ENCODE data around the gene TNP2.
"Not testable (repeated sequence)": the region's sequence is repeated elsewhere in the genome, so short reads cannot be mapped to it uniquely, and the experiment has no call there.

The TNP2 gene

DNA sequence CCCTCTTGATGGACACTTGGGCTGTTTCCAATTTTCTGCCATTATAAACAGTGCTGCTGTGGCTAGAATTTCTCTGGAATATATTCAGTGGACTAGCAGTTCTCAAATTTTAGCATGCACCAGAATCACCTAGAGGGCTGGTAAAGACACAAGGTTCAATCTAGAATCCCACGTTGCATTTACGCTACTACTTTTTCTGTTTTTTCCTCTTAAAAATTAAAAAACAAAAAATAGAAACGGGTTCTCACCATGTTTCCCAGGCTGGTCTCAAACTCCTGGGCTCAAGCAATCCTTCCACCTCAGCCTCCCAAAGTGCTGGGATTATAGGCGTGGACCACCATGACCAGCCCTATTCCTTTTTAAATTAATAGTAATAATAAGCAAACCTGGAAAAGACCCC is 26.5 kb upstream of the TNP2 start:
- no peak overlapping the region for H3K4me3 Mint-ChIP-seq
- H3K9me3 Mint-ChIP-seq = no peaks in the 10 kb centered on the region
- H3K36me3 Mint-ChIP-seq = no peaks in the 10 kb centered on the region
- H3K27ac Mint-ChIP-seq = no peak overlapping the region
- H3K27me3 Mint-ChIP-seq = no peaks in the 10 kb centered on the region
- H3K4me1 Mint-ChIP-seq = peaks cover 36 to 65% of the 10 kb centered on the region in 2 donors
- ATAC-seq (replicated peaks) (no peak), DNase-seq (no peak)

DNA sequence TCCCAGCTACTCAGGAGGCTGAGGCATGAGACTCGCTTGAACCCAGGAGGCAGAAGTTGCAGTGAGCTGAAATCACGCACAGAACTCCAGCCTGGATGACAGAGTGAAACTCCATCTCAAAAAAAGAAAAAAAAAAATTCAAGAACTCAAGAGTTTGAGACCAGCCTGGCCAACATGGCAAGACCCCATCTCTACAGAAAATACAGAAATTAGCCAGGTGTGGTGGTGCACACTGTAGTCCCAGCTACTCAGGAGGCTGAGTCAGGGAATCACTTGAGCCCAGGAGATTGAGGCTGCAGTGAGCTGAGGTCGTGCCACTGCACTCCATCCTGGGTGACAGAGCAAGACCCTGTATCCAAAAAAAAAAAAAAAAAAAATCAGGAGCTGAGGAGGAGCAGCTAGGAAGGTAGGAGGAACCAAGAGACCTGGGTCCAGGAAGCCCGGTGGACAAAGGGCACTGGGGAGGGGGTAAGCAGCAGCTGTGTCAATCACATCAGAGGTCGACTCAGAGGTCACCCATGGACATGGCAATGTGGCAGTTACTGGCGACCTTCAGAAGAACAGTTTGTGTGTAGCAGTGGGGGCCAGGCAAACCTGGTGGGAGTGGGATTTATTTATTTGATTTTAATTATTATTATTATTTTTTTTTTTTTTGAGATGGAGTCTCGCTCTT is 23.1 kb upstream of the TNP2 start:
- H3K9me3 Mint-ChIP-seq = no peaks in the 10 kb centered on the region
- H3K27me3 Mint-ChIP-seq = no peaks in the 10 kb centered on the region
- no peaks in the 10 kb centered on the region for H3K36me3 Mint-ChIP-seq
- ATAC-seq (replicated peaks) (no peak), DNase-seq (no peak)
- peaks cover 34 to 58% of the 10 kb centered on the region in 2 donors for H3K4me1 Mint-ChIP-seq
- H3K27ac Mint-ChIP-seq = peak overlapping the region; percentile 51
- H3K4me3 Mint-ChIP-seq = no peak overlapping the region

DNA sequence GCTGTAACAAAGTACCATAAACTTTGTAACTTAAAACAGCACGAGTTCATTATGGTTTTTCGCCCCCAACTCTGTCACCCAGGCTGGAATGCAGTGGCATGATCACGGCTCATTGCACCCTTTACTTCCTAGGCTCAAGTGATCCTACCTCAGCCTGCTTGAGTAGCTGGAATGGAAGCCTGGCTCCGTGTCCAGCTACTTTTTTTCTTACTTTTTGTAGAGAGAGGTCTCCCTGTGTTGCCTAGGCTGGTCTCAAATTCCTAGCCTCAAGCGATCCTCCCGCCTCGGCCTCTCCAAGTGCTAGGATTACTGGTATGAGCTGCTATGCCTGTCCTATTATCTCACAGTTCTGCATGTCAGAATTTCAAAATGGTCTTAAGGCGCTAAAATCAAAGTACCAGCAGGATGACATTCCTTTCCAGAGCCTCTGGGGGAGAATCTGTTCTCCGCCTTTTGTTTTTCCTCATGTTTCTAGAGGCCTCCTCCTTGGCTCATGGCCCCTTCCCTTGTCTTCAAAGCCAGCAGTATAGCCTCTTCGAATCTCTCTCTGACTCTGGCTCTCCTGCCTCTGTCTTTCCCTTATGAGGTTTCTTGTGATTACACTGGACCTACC is 22.1 kb upstream of the TNP2 start:
- Mint-ChIP-seq H3K9me3 (no peaks in the 10 kb centered on the region), H3K4me3 (no peak overlapping the region), H3K4me1 (peaks cover 33 to 58% of the 10 kb centered on the region in 2 donors), H3K27ac (no peak overlapping the region), H3K36me3 (no peaks in the 10 kb centered on the region), H3K27me3 (no peaks in the 10 kb centered on the region)
- DNase-seq (no peak), ATAC-seq (replicated peaks) (no peak)

DNA sequence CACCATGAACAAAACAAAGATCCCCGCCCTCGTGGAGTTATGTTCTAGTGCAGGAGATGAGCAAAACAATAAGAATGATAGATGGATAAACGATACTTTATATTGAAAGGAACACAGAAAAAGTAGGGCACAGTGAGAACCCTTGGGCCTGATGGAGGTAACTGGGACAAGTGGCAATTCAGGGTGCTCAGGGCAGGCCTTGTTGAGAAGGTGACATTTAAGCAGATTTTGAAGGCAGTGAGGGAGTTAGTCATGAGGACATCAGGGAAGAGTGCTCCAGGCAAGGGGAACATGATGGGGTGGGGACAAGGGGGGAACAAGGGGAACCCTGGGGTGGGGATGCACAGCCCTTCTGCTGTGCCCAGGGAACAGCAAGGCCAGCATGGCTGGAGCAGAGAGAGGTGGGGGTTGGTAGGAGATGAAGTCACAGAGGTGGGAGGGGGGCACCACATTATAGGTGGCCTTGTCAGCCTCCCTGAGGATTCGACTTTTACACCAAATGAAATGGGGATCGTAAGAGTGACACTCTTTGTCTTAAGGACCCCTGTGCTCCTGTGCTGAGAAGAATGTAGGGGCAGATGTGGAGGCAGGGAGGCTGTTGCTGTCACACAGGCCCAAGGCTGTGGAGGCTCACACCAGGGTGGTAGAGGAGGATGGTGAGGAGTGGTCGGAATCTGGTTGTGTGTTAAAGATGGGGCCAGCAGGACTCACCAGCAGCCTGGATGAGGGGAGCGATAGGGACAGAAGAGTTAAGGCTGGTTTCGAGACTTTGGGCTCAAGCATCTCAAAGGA is 21.2 kb upstream of the TNP2 start:
- no peak for DNase-seq
- Mint-ChIP-seq H3K4me1 (peaks cover 41 to 65% of the 10 kb centered on the region in 2 donors), H3K4me3 (no peak overlapping the region), H3K9me3 (no peaks in the 10 kb centered on the region), H3K36me3 (peaks cover 0 to 4% of the 10 kb centered on the region in 2 donors), H3K27me3 (no peaks in the 10 kb centered on the region), H3K27ac (no peak overlapping the region)
- ATAC-seq (replicated peaks) = no peak

DNA sequence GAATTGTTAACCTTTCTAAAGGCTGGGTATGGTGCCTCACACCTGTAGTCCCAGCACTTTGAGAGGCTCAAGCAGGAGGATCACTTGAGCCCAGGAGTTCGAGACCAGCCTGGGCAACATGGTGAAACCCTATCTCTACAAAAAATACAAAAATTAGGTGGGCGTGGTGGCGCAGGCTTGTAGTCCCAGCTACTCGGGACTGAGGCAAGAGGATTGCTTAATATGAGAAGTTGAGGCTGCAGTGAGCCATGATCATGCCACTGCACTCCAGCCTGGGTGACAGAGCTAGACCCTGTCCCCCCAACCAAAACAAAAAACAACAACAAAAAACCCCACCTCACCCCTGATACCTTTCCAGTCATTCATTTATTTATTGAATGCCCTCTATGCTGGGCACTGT is 20.6 kb upstream of the TNP2 start:
- DNase-seq; ATAC-seq (replicated peaks); H3K36me3 Mint-ChIP-seq; H3K9me3 Mint-ChIP-seq; H3K4me3 Mint-ChIP-seq; H3K27ac Mint-ChIP-seq; H3K27me3 Mint-ChIP-seq: not testable (repeated sequence)
- peaks cover 41 to 69% of the 10 kb centered on the region in 2 donors for H3K4me1 Mint-ChIP-seq

DNA sequence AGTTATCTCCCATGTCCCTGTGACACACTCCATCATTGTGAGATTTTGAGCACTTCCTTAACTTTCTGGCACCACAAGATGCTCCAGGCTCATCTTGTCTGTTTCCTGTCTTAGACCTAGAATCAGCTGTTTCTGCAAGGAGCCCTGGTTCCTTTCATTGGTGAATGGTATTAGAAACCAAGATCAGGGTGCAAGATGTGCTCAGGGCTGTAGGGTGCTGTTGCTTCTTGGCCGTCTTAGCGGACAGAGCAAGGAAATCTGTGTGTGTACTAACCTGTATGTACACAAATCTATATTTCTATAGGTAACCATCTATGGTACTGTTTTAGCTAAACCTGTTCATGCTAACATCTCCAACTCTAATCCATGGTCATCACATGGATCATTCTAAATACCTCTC is 20.1 kb upstream of the TNP2 start:
- no peak overlapping the region for H3K27ac Mint-ChIP-seq
- H3K9me3 Mint-ChIP-seq = no peaks in the 10 kb centered on the region
- ATAC-seq (replicated peaks) (no peak), DNase-seq (no peak)
- no peaks in the 10 kb centered on the region for H3K27me3 Mint-ChIP-seq
- peaks cover 42 to 66% of the 10 kb centered on the region in 2 donors for H3K4me1 Mint-ChIP-seq
- no peak overlapping the region for H3K4me3 Mint-ChIP-seq
- peaks cover 0 to 4% of the 10 kb centered on the region in 2 donors for H3K36me3 Mint-ChIP-seq

DNA sequence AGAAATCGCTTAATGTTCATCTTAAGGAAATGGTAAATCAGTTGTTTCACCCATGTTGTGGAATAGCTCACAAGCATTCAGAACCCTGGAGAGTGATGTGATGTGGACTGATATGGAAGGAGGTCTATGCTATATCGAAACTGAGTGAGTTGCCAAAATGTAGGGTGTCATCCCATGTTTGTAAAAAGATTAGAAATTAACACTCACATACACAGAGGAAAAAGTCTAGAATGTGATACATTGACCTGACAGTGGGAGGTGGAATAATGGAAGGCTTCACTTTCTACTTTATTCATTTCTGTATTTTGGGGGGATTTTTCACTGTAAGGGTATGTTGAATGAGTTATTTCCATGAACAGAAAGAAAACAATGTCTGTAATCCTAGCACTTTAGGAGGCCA is 16.7 kb upstream of the TNP2 start:
- Mint-ChIP-seq H3K27ac (peak overlapping the region; percentile 11), H3K9me3 (no peaks in the 10 kb centered on the region)

DNA sequence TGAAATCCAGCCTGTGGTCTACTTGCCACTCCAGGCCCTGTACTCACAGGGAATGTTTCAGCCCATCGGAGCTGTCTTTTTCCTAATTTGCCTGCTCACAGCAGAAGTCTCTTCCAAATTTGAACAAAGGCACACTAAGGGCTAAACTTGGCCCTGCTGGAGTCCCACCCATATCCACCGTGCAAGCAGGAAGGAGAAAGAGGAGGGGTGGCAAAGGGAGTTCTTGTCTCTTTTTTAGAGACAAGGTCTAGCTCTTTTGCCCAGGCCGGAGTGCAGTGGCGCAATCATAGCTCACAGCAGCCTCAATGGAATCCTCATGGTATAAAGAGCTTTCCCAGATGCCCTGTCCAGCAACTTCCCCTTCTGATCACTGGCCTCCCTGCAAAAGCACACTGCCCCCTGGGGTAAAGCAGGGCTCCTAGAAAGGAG is 14.7 kb upstream of the TNP2 start:
- ATAC-seq (replicated peaks) = no peak
- no peaks in the 10 kb centered on the region for H3K27me3 Mint-ChIP-seq

More for the DNA sequence above, 16.7 kb upstream of the TNP2 start:
- no peaks in the 10 kb centered on the region for H3K27me3 Mint-ChIP-seq
- peaks cover 43 to 58% of the 10 kb centered on the region in 2 donors for H3K4me1 Mint-ChIP-seq
- no peak for DNase-seq
- H3K4me3 Mint-ChIP-seq = peak overlapping the region in 1 of 2 donors; percentile 25
- peaks cover 0 to 4% of the 10 kb centered on the region in 2 donors for H3K36me3 Mint-ChIP-seq
- peak; percentile 41 to 57 for ATAC-seq (replicated peaks)

DNA sequence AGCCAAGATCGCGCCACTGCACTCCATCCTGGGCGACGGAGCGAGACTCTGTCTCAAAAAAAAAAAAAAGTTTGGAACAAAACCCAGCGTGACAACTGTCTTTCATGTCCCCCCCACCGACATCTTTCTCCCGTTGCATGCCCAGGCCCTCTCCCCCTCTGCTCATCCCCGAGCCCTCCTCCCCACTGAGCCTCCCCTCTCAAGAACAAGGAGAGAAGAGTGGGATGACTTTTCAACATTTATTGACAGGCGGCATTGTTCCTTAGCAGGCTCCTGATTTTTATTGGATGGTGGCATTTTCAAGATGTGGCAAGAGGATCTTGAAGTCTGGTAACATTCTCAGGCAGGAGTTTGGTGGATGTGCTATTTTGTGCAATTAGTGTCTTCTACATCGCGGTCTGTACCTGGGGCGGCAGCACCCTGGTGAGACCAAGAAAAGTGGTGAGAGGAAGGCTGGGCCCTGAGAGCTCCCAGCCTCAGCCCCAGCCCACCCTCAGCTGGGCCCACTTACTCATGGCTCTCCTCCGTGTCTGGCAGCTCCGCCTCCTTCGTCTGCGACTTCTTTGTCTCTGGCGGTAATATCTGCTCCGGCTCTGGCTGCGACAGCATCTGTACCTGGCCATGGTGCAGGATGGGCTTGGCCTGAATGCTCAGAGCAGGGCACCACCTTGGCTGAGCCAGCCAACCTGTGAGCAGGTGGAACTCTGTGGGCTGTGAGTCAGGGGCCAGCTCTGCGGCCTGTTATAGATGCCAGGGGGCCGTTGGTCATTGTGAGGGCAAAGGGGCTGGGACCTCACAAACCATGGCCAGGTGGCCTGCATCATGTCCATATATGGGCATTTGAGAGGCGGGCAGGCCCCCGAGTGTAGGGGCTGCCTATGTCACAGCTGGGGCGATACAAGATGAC is 11.7 kb upstream of the TNP2 start, which contains the start of gene PRM1:
PRM1 (minus strand) TSS at position 715 of the 907 bp plus-strand sequence; CDS start at position 623, 92 bp downstream.
- no peaks in the 10 kb centered on the region for H3K9me3 Mint-ChIP-seq
- peaks cover 0 to 3% of the 10 kb centered on the region in 2 donors for H3K36me3 Mint-ChIP-seq
- DNase-seq (no peak), ATAC-seq (replicated peaks) (no peak)
- H3K27me3 Mint-ChIP-seq = no peaks in the 10 kb centered on the region
- no peak within 1 kb of the TSS for H3K4me3 Mint-ChIP-seq
- peaks cover 32 to 37% of the 10 kb centered on the region in 2 donors for H3K4me1 Mint-ChIP-seq
- H3K27ac Mint-ChIP-seq = peak within 1 kb of the TSS; percentile 94

More for the DNA sequence above, 14.7 kb upstream of the TNP2 start:
- DNase-seq = no peak
- Mint-ChIP-seq H3K27ac (no peak overlapping the region), H3K9me3 (no peaks in the 10 kb centered on the region), H3K4me3 (no peak overlapping the region), H3K4me1 (peaks cover 44 to 62% of the 10 kb centered on the region in 2 donors), H3K36me3 (peaks cover 0 to 4% of the 10 kb centered on the region in 2 donors)

DNA sequence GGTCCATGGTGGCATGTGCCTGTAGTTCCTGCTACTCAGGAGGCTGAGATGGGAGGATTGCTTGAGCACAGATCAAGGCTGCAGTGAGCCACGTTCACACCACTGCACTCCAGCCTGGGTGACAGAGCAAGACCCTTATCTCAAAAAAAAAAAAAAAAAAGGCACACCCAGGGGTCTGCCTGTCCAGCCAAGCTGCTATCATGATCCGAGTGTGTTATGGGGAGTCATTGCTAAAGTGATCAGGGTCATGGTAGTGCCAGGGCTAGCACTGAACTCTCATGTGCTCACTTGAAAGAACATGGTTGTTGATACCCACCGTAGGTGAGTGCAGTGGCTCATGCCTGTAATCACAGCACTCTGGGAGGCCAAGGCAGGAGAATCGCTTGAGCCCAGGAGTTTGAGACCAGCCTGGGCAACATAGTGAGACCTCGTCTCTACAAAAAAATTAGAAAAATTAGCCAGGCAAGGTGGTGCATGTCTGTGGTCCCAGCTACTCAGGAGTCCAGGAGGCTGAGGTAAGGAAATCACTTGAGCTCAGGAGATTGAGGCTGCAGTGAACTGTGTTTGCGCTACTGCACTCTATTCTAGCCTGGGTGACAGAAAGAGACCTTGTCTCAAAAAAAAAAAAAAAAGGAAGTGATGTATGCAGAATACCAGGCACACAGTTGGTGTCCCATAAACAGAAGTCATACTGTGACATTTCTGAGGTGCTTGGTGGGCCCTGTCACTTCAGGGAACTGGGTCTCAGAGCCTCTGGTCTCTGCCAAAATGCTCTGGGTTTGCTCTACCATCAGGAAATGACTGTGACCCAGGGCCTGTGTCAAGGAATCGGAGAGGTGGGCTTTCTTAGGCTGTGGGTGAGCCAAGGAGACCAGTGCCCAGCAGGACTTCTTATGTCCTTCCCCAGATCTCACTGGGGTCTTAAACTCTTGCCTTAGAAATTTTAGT is 9.8 kb upstream of the TNP2 start:
- DNase-seq (no peak), ATAC-seq (replicated peaks) (peak; percentile 96 to 97)
- Mint-ChIP-seq H3K36me3 (no peaks in the 10 kb centered on the region), H3K27me3 (no peaks in the 10 kb centered on the region), H3K9me3 (no peaks in the 10 kb centered on the region), H3K27ac (peak overlapping the region; percentile 94), H3K4me3 (peak overlapping the region in 1 of 2 donors; percentile 53), H3K4me1 (peaks cover 18 to 24% of the 10 kb centered on the region in 2 donors)

DNA sequence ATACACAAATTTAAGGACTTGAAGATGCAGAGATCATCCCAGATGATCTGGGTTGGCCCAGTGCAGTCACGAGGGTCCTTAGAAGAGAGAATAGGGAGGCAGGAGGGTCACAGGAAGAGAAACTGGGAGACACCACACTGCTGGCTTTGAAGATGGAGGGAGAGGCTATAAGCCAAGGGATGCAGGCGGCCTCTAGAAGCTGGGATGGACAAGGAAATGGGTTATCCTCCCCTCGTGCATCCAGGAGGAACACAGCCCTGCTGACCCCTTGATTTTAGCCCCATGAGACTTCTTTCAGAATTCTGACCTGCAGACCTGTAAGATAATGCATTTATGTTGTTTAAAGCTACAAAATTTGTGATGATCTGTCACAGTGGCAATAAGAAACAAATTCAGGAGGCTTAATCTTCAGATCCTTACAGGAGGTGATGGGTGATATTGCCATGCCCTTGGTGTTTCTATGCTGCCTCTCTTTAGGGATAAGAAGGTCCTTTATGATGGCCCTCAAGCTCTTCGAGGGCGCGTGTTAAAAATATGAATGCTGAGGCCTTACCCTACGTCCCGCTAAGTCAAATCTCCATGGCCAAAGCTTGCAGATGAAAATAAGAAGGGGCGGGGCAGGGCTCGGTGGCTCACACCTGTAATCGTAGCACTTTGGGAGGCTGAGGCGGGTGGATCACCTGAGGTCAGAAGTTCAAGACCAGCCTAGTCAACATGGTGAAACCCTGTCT is 8.6 kb upstream of the TNP2 start:
- H3K4me3 Mint-ChIP-seq = no peak overlapping the region
- peak overlapping the region; percentile 89 for H3K27ac Mint-ChIP-seq
- DNase-seq (no peak), ATAC-seq (replicated peaks) (no peak)
- H3K9me3 Mint-ChIP-seq = no peaks in the 10 kb centered on the region
- H3K27me3 Mint-ChIP-seq = no peaks in the 10 kb centered on the region
- H3K36me3 Mint-ChIP-seq = no peaks in the 10 kb centered on the region
- peaks cover 15 to 24% of the 10 kb centered on the region in 2 donors for H3K4me1 Mint-ChIP-seq

DNA sequence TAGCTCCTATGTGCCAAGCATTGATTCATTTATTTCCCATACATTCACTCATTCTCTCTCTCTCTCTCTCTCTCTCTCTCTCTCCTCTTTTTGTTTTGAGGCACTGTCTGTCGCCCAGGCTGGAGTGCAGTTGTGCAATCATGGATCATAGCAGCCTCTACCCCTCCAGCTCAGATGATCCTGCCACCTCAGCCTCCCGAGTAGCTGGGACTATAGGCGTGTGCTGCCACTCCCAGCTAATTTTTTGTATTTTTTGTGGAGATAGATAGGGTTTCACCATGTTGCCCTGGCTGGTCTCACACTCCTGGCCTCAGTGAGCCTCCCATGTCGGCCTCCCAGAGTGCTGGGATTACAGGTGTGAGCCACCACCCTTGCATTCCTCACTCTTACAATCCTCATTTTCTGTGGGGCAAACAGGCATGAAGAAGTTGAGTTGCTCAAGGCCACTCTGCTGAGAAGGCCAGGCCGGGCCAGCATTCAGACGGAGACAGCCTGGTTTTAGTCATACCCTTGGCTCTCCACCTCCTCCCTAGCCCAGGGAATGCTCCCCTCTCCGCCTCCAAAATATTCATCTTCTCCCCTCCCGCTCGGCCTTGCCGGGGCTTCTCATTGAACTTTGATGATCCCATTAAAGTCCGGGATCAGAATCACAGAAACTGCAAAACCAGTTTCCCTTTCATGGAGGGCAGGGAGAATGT is 7.9 kb upstream of the TNP2 start:
- peak overlapping the region; percentile 89 for H3K27ac Mint-ChIP-seq
- no peak overlapping the region for H3K4me3 Mint-ChIP-seq
- peaks cover 13 to 21% of the 10 kb centered on the region in 2 donors for H3K4me1 Mint-ChIP-seq
- H3K36me3 Mint-ChIP-seq = no peaks in the 10 kb centered on the region
- no peak for DNase-seq
- no peaks in the 10 kb centered on the region for H3K27me3 Mint-ChIP-seq
- no peaks in the 10 kb centered on the region for H3K9me3 Mint-ChIP-seq
- ATAC-seq (replicated peaks) = no peak

Data from stimulated activated naive B cell treated with anti-CD40 and anti-IgM and Interleukin-4, amounts not matched to agents 10 μg/mL and 1 μg/mL and 100 μg/mL, for 72 hours (primary cell).